Smooth muscle cell (in vitro differentiated cells): ENCODE measurements around the gene ZNF345. TPM values are rescaled to one million over a fixed set of nuclear protein-coding genes. Genes with fewer than 3 reads are reported as not detected.

Experiments used
- DNase-seq: peaks from one replicate; lab custom pipeline; 2025; ENCODE audit not compliant: unreplicated experiment; lab: John Stamatoyannopoulos, UW
- H2AFZ ChIP-seq: fragments of 200-600 bp; sonication (generic); 2 replicates; pipeline ENCODE4 v1.6.0; 2016; ENCODE audit warnings: antibody characterized with exemption, low read depth, mild to moderate bottlenecking
- H3F3A ChIP-seq: fragments of 200-600 bp; sonication (generic); 2 replicates; pipeline ENCODE4 v1.6.0; 2017; ENCODE audit warnings: antibody characterized with exemption, low read depth
- H3K27ac ChIP-seq: fragments of 200-600 bp; sonication (generic); 2 replicates; pipeline ENCODE4 v1.5.1; 2016; ENCODE audit warnings: low read depth, mild to moderate bottlenecking
- H3K27me3 ChIP-seq: fragments of 200-600 bp; sonication (generic); 2 replicates; pipeline ENCODE4 v1.6.1; 2016; ENCODE audit warnings: low read depth, mild to moderate bottlenecking
- H3K36me3 ChIP-seq: fragments of 200-600 bp; sonication (generic); 2 replicates; pipeline ENCODE4 v1.5.1; 2016; ENCODE audit warnings: low read depth
- H3K4me1 ChIP-seq: fragments of 200-600 bp; sonication (generic); 2 replicates; pipeline ENCODE4 v1.5.1; 2016; ENCODE audit warnings: low read depth
- H3K4me2 ChIP-seq: fragments of 200-600 bp; sonication (generic); 2 replicates; pipeline ENCODE4 v1.6.0; 2016; ENCODE audit warnings: mild to moderate bottlenecking
- H3K4me3 ChIP-seq: fragments of 200-600 bp; sonication (generic); 2 replicates; pipeline ENCODE4 v1.5.1; 2016; ENCODE audit warnings: mild to moderate bottlenecking
- H3K79me2 ChIP-seq: fragments of 200-600 bp; sonication (generic); 2 replicates; pipeline ENCODE4 v1.6.0; 2016; ENCODE audit warnings: low read depth, mild to moderate bottlenecking
- H3K9ac ChIP-seq: fragments of 200-600 bp; sonication (generic); 2 replicates; pipeline ENCODE4 v1.6.0; 2016; ENCODE audit warnings: low read depth
- H3K9me3 ChIP-seq: fragments of 200-600 bp; sonication (generic); replicated peaks from 2 replicates; pipeline ENCODE4 v1.5.1; 2016; ENCODE audit warnings: low read depth
- H4K20me1 ChIP-seq: fragments of 200-600 bp; sonication (generic); 2 replicates; pipeline ENCODE4 v1.6.0; 2016; ENCODE audit warnings: low read depth
- CTCF ChIP-seq: fragments of 200-600 bp; sonication (generic); IDR thresholded peaks from 2 replicates; pipeline ENCODE4 v1.5.1; 2017; ENCODE audit warnings: borderline replicate concordance, mild to moderate bottlenecking, antibody characterized with exemption; ENCODE audit not compliant: insufficient read depth, poor library complexity, severe bottlenecking
- WGBS: methylation state at CpG from one replicate; pipeline ENCODE4 v1.1.7; 2016; ENCODE audit warnings: low lambda C conversion rate; 5-methylcytosine and 5-hydroxymethylcytosine counted together
- polyA plus RNA-seq: library from polyadenylated mRNA; unstranded; fragments of >200 nt; fragmentation: Nextera tagmentation; extraction: Ambion mirVana; gene quantifications from 2 replicates; pipeline ENCODE4 v1.2.1, GENCODE V29; 2016
- total RNA-seq: library from RNA; depleted of rRNA; stranded (reverse); fragments of >200 nt; gene quantifications from 2 replicates; pipeline ENCODE4 v1.2.3, GENCODE V29; 2014

ZNF345 gene
- total and polyA plus RNA-seq, 2 experiments from 2014 or later, result 1.7 to 4.8 TPM

GRCh38 chr19:36898422-36898821, 47.7 kb downstream of the ZNF345 start:
- H3K79me2 ChIP-seq, result no peaks in the 10 kb centered on the region
- H3K4me1 ChIP-seq, result no peaks in the 10 kb centered on the region
- peaks cover 78% of the 10 kb centered on the region for H3K36me3 ChIP-seq
- H3K27ac ChIP-seq, result no peak overlapping the region
- no peak overlapping the region for H2AFZ ChIP-seq
- peak overlapping the region; percentile 11 for H3K4me3 ChIP-seq
- no peaks in the 10 kb centered on the region for H4K20me1 ChIP-seq
- H3K9me3 ChIP-seq, result peaks cover 86% of the 10 kb centered on the region
- no peak overlapping the region for H3K9ac ChIP-seq
- TF ChIP-seq CTCF, result no peak
- no peak for DNase-seq
- H3K4me2 ChIP-seq, result no peak overlapping the region
- no peaks in the 10 kb centered on the region for H3F3A ChIP-seq
- no peaks in the 10 kb centered on the region for H3K27me3 ChIP-seq
- WGBS, result 81% methylated on average over 4 of the region's 4 CpGs

- Histone ChIP-seq H3K4me3 (peak within 1 kb of the TSS; percentile 88), H3K27ac (peak within 1 kb of the TSS; percentile 68), H3K36me3 (peaks cover 12% of the 10 kb centered on the region), H3K4me1 (peaks cover 8% of the 10 kb centered on the region), H4K20me1 (no peaks in the 10 kb centered on the region), H2AFZ (peak within 1 kb of the TSS; percentile 99), H3K79me2 (peaks cover 10% of the 10 kb centered on the region), H3F3A (no peaks in the 10 kb centered on the region), H3K27me3 (no peaks in the 10 kb centered on the region), H3K9ac (peak within 1 kb of the TSS; percentile 87), H3K4me2 (peak within 1 kb of the TSS; percentile 93), H3K9me3 (peaks cover 10% of the 10 kb centered on the region)
- DNase-seq, result peak; percentile 22
- WGBS, result 3% methylated on average over 57 of the region's 57 CpGs
- TF ChIP-seq CTCF, result peak; percentile 69
Measured at GRCh38 chr19:36915992-36916830, 65.5 kb downstream of the ZNF345 start, which contains the start of the genes ZNF568 and ZNF829. Gene ZNF568, plus strand, starts transcription at chr19:36916332. Its CDS starts 6,439 bp downstream, at chr19:36922771. Gene ZNF829, minus strand, starts transcription at chr19:36916291. Its CDS starts 1,124 bp downstream, at chr19:36915167.

GRCh38 chr19:36916991-36917390, 66.3 kb downstream of the ZNF345 start:
- Histone ChIP-seq H3K9ac (peak overlapping the region; percentile 87), H3K4me1 (peaks cover 8% of the 10 kb centered on the region), H4K20me1 (no peaks in the 10 kb centered on the region), H3K9me3 (peaks cover 9% of the 10 kb centered on the region), H3K79me2 (peaks cover 10% of the 10 kb centered on the region), H3F3A (no peaks in the 10 kb centered on the region), H3K4me2 (peak overlapping the region; percentile 93), H2AFZ (peak overlapping the region; percentile 99), H3K36me3 (peaks cover 18% of the 10 kb centered on the region), H3K27ac (peak overlapping the region; percentile 68), H3K4me3 (peak overlapping the region; percentile 88), H3K27me3 (no peaks in the 10 kb centered on the region)
- DNase-seq, result no peak
- WGBS, result 77% methylated on average over 7 of the region's 7 CpGs
- TF ChIP-seq CTCF, result no peak
